ENCODE results near the gene EZR.

DNA sequence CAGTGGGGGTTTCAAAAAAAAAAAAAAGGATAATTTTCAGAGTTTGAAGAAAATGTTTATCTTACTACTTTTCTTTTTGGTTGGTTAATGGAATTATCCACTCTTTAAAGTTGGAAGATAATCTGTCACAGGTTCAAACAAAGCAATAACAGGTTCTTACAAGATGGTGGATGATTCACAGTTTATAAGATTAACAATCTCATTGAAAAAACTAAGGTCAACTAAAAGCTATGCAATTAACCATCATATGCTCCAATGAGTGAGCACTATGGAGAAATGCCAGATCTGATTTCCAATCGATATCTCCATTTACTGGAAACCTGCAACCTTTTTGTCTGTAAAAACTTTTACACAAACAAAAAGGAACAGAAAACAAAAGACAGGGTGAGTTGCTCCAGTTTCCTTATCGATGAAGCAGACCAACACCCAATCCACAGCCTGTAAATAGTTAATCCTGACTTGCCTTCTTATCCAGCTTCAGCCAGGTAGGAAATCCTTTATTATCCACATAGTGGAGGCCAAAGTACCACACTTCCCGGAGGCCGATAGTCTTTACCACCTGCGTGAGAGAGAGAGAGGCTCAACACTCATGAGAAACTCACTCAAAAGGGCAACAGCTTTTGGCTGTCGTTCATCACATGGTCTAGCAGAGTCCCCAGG lies 32.4 kb downstream of the EZR start:
- TF ChIP-seq, protein P1, sequence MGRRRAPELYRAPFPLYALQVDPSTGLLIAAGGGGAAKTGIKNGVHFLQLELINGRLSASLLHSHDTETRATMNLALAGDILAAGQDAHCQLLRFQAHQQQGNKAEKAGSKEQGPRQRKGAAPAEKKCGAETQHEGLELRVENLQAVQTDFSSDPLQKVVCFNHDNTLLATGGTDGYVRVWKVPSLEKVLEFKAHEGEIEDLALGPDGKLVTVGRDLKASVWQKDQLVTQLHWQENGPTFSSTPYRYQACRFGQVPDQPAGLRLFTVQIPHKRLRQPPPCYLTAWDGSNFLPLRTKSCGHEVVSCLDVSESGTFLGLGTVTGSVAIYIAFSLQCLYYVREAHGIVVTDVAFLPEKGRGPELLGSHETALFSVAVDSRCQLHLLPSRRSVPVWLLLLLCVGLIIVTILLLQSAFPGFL (CRISPR knock-in tag; IDR thresholded peaks at IDR 0.05) = no peak
- TF ChIP-seq, protein P2, sequence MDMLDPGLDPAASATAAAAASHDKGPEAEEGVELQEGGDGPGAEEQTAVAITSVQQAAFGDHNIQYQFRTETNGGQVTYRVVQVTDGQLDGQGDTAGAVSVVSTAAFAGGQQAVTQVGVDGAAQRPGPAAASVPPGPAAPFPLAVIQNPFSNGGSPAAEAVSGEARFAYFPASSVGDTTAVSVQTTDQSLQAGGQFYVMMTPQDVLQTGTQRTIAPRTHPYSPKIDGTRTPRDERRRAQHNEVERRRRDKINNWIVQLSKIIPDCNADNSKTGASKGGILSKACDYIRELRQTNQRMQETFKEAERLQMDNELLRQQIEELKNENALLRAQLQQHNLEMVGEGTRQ (IDR thresholded peaks at IDR 0.05; ENCODE audit: low read depth, low read length) = no peak
- TF ChIP-seq, protein P2 (CRISPR knock-in tag; IDR thresholded peaks at IDR 0.05; ENCODE audit: borderline replicate concordance) = no peak
- TF ChIP-seq, protein P3, sequence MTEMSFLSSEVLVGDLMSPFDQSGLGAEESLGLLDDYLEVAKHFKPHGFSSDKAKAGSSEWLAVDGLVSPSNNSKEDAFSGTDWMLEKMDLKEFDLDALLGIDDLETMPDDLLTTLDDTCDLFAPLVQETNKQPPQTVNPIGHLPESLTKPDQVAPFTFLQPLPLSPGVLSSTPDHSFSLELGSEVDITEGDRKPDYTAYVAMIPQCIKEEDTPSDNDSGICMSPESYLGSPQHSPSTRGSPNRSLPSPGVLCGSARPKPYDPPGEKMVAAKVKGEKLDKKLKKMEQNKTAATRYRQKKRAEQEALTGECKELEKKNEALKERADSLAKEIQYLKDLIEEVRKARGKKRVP (CRISPR knock-in tag; IDR thresholded peaks at IDR 0.05) = no peak
- TF ChIP-seq TCF12 (IDR thresholded peaks at IDR 0.05) (no peak), TCF12 (CRISPR knock-in tag; IDR thresholded peaks at IDR 0.05) (no peak), SNRNP70 (IDR thresholded peaks at IDR 0.05; ENCODE audit: low read depth, low read length) (no peak), MEIS1 (CRISPR knock-in tag; IDR thresholded peaks at IDR 0.05; ENCODE audit: borderline replicate concordance) (no peak)
